BLaER1 (cell line): ENCODE results near the gene MUC6.
"Not testable (repeated sequence)": the region's sequence is repeated elsewhere in the genome, so short reads cannot be mapped to it uniquely, and the experiment has no call there.

Source experiments
- H3K27ac ChIP-seq: shearing (Covaris generic); formaldehyde crosslinking; 2 replicates; pipeline ENCODE4 v1.8.1; 2022
- H3K27me3 ChIP-seq: shearing (Covaris generic); formaldehyde crosslinking; 2 replicates; pipeline ENCODE4 v1.8.1; 2022
- H3K36me3 ChIP-seq: shearing (Covaris generic); formaldehyde crosslinking; 2 replicates; pipeline ENCODE4 v1.8.1; 2022
- H3K4me1 ChIP-seq: shearing (Covaris generic); formaldehyde crosslinking; 2 replicates; pipeline ENCODE4 v1.8.1; 2022
- H3K4me2 ChIP-seq: shearing (Covaris generic); formaldehyde crosslinking; 2 replicates; pipeline ENCODE4 v1.8.1; 2022
- H3K4me3 ChIP-seq: shearing (Covaris generic); formaldehyde crosslinking; 2 replicates; pipeline ENCODE4 v1.8.1; 2022
- H3K9ac ChIP-seq: shearing (Covaris generic); formaldehyde crosslinking; 2 replicates; pipeline ENCODE4 v1.8.1; 2022
- H3K9me3 ChIP-seq: shearing (Covaris generic); formaldehyde crosslinking; 2 replicates; pipeline ENCODE4 v1.8.1; 2022
- H4K20me1 ChIP-seq: shearing (Covaris generic); formaldehyde crosslinking; 2 replicates; pipeline ENCODE4 v1.8.1; 2022
- Cebpa-rat ChIP-seq: shearing (Covaris generic); IDR thresholded peaks from 2 replicates; pipeline ENCODE4 v1.8.1; 2022

Gene MUC6

DNA sequence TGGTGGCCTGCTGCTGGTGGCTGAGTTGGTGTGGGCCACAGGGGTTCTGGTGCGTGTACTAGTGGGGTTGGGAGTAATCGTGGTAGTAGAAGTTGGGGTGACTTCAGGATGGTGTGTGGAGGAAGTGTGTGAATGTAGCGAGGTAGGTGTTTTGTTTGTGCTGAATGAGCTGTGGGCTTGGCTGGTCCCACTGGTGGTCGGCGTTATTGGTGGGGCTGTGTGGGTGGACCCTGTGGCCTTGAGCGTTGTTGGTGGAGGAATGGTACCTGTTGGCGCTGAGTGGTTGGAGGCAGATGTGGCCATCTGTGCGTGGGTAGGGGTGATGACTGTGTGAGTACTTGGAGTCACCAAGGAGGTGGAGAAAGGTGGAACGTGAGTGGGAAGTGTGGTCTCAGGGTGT lies 18.4 kb downstream of the MUC6 start:
- Histone ChIP-seq H3K36me3 (peaks cover 15% of the 10 kb centered on the region; the same call in 1 of the 2 replicates), H3K27me3 (no peaks in the 10 kb centered on the region), H4K20me1 (peaks cover 44% of the 10 kb centered on the region), H3K9ac (no peak overlapping the region), H3K27ac (no peak overlapping the region), H3K9me3 (peaks cover 14% of the 10 kb centered on the region), H3K4me3 (no peak overlapping the region), H3K4me2 (no peak overlapping the region), H3K4me1 (peaks cover 76% of the 10 kb centered on the region)
- TF ChIP-seq Cebpa-rat, result no peak

DNA sequence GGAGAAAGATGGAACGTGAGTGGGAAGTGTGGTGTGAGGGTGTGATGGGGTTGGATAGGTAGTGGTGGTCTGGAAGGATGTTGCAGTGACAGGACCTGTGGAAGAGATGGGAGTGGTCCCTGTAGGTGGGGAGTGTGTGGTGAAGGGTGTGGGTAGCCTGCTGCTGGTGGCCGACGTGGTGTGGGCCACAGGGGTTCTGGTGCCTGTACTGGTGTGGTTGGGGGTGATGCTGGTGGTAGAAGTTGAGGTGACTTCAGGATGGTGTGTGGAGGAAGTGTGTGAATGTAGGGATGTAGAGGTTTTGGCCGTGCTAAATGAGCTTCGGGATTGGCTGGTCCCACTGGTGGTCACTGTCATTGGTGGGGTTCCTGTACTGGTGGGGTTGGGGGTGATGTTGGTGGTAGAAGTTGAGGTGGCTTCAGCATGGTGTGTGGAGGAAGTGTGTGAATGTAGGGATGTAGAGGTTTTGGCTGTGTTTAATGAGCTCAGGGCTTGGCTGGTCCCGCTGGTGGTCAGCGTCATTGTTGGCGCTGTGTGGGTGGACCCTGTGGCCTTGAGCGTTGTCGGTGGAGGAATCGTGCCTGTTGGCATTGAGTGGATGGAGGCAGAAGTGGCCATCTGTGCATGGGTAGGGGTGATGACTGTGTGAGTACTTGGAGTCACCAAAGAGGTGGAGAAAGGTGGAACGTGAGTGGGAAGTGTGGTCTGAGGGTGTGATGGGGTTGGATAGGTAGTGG lies 19.1 kb downstream of the MUC6 start:
- Histone ChIP-seq H3K4me3 (no peak overlapping the region), H3K9me3 (peaks cover 14% of the 10 kb centered on the region), H3K27ac (no peak overlapping the region), H3K4me1 (peaks cover 82% of the 10 kb centered on the region), H3K9ac (no peak overlapping the region), H4K20me1 (peaks cover 42% of the 10 kb centered on the region), H3K36me3 (peaks cover 15% of the 10 kb centered on the region; the same call in 1 of the 2 replicates), H3K4me2 (no peak overlapping the region), H3K27me3 (no peaks in the 10 kb centered on the region)
- TF ChIP-seq Cebpa-rat, result no peak

DNA sequence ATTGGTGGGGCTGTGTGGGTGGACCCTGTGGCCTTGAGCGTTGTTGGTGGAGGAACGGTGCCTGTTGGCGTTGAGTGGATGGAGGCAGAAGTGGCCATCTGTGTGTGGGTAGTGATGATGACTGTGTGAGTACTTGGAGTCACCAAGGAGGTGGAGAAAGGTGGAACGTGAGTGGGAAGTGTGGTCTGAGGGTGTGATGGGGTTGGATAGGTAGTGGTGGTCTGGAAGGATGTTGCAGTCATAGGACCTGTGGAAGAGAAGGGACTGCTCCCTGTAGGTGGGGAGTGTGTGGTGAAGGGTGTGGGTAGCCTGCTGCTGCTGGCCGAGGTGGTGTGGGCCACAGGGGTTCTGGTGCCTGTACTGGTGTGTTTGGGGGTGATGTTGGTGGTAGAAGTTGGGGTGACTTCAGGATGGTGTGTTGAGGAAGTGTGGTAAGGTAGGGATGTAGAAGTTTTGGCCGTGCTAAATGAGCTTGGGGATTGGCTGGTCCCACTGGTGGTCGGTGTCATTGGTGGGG lies 19.9 kb downstream of the MUC6 start:
- H3K27me3 ChIP-seq, H3K9ac ChIP-seq, H3K4me3 ChIP-seq, H3K27ac ChIP-seq: not testable (repeated sequence)
- H3K36me3 ChIP-seq, result peaks cover 15% of the 10 kb centered on the region; the same call in 1 of the 2 replicates
- peaks cover 40% of the 10 kb centered on the region for H4K20me1 ChIP-seq
- peaks cover 89% of the 10 kb centered on the region for H3K4me1 ChIP-seq
- peaks cover 14% of the 10 kb centered on the region for H3K9me3 ChIP-seq
- H3K4me2 ChIP-seq, result peak overlapping the region; percentile 96; the same call in 1 of the 2 replicates

DNA sequence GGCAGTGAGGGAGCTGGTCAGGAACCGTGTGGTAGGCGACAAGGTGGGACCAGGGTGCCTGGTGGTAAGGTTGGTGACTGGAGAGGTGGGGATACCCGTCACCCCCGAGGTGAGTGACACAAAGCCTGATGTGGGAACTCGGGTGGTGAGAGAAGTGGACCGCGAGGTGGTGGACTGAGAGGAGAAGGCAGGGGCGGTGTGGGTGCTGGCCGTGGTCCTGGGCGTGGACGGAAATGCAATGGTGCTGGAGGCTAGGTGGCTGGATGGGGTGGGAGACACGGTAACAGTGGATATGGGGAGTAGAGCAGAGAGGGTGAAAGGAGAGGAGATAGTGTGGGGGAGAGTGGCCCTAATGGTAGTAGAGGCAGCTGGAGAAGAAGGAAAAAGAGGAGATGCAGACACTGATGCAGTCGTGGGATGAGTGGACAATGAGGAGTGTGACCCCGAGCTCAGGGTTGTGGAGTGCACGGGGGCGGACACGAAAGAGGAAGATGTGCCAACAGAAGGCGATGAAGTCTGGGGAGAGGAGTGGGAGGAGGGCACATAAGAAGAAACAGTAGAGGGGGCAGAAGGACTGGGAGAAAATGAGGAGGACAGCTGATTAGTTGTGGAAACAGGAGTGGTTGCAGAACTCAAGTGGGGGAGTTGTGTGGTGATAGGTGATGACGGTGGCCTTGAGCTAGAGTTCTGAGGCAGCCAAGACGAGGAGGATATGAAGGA lies 20.5 kb downstream of the MUC6 start:
- Histone ChIP-seq H3K27ac (peak overlapping the region; percentile 95), H3K4me3 (no peak overlapping the region; the same call in 1 of the 2 replicates), H3K36me3 (peaks cover 22% of the 10 kb centered on the region; the same call in 1 of the 2 replicates), H3K4me1 (peaks cover 89% of the 10 kb centered on the region), H3K4me2 (peak overlapping the region; percentile 96), H4K20me1 (peaks cover 33% of the 10 kb centered on the region), H3K9ac (no peak overlapping the region), H3K9me3 (peaks cover 14% of the 10 kb centered on the region), H3K27me3 (no peaks in the 10 kb centered on the region)
- no peak for TF ChIP-seq Cebpa-rat

DNA sequence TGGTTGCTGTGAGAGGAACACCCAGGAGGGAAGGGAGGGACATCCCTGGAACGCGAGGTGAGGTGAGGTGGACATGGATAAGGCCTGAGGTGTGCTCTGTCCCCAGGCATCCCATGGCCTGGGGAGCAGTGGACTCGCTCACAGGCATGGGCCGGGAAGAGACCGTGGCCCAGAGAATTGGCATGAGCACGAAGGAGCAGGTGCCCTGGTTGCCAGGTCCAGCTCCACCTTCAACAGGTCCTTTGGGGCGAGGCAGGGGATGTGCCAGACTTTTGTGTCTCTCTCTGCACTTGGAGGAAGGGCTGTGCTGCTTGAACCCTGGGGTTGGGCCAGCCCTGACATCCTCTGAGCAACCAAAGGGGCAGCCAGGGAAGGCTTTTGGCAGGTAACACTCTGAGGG lies 21.5 kb downstream of the MUC6 start:
- H3K27me3 ChIP-seq, result no peaks in the 10 kb centered on the region
- H3K9ac ChIP-seq, result peak overlapping the region; percentile 71; the same call in 1 of the 2 replicates
- H3K27ac ChIP-seq, result peak overlapping the region; percentile 95
- H3K4me2 ChIP-seq, result peak overlapping the region; percentile 96
- peaks cover 14% of the 10 kb centered on the region for H3K9me3 ChIP-seq
- H3K4me1 ChIP-seq, result peaks cover 89% of the 10 kb centered on the region
- peaks cover 24% of the 10 kb centered on the region; the same call in 1 of the 2 replicates for H3K36me3 ChIP-seq
- H4K20me1 ChIP-seq, result peaks cover 24% of the 10 kb centered on the region
- peak overlapping the region; percentile 56; the same call in 1 of the 2 replicates for H3K4me3 ChIP-seq
- TF ChIP-seq Cebpa-rat, result no peak

DNA sequence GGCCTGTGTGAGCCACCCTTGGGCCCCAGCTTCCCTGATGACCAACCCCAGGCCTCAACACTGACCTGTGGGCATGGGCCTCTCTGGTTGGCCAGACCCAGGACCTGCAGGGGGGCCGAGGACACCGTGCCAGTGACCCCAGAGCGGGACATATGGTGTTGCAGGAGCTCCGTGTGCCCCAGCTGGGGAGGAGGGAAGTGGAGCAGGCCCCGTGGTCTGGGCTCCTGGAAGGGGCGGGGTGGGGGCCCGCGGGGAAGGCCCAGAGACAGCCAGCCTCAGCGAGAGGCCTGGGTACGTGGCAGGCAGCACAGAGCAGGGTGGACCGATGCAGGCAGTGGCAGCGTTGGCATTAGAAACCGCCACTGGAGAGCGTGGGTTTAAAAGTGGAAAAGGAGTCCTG lies 22.2 kb downstream of the MUC6 start:
- Histone ChIP-seq H3K4me1 (peaks cover 89% of the 10 kb centered on the region), H3K27me3 (no peaks in the 10 kb centered on the region), H3K4me2 (peak overlapping the region; percentile 96), H3K36me3 (peaks cover 24% of the 10 kb centered on the region; the same call in 1 of the 2 replicates), H3K9me3 (peaks cover 14% of the 10 kb centered on the region), H3K27ac (peak overlapping the region; percentile 95), H3K9ac (peak overlapping the region; percentile 71), H3K4me3 (peak overlapping the region; percentile 56), H4K20me1 (peaks cover 16% of the 10 kb centered on the region; the same call in 1 of the 2 replicates)
- TF ChIP-seq Cebpa-rat, result no peak

DNA sequence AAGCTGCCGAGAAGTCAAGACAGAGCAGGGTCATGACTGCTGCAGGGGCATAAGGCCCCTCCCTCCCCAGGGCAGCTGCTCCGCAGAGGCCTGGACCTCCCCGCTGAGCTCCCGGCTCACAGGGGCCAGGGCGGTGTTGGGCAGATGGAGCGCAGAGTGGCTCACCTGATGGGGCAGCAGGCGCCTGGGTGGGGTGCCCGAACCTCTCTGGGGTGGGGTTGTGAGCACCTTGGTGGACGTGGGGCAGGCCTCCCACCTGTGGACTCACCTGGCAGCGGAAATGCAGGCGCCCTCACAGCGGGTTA lies 22.9 kb downstream of the MUC6 start:
- peaks cover 24% of the 10 kb centered on the region; the same call in 1 of the 2 replicates for H3K36me3 ChIP-seq

DNA sequence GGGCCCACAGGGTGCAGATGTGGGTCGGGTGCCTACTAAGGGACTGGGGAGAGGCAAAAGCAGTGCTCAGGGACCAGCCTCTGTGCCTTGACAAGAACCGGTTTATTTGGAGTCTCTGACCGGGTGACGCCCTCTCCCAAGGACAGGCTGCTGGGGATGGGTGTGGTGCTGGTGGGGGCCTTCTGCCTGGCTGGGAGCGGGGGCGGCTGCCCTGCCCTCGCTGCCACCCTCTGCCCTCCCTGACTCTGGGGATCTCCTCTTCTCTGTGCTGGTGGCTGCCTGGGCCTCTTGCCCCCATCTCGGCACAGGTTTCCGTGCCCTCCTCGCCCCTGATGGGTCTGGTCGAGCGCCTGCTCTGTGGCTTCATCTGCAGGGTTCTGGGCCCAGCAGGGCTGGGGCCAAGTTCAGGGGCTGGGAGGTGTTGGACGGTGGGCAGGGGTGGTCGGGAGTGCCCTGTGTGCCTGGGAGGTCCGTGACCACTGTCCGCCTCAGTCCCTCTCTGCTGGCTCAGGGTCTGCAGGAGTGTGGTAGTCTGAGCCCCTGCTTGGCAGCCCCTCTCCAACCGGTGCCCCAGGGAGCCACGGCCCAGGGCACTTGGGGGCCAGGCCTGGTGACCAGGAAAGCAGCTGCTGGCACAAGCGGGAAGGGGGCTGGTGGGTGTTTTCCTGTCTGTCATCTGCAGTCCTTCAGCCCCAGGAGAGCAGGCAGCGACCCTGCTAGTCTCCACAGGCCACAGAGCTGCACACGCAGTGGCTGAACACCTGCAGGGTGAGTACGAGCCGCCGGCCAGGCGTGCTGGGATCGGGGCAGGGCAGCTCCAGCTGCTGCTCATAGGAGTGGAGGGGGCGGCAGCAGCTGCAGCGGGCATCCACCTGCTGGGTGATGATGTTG lies 23.5 kb downstream of the MUC6 start:
- H3K4me1 ChIP-seq, result peaks cover 90% of the 10 kb centered on the region
- no peak for TF ChIP-seq Cebpa-rat
- peaks cover 24% of the 10 kb centered on the region; the same call in 1 of the 2 replicates for H3K36me3 ChIP-seq
- peaks cover 3% of the 10 kb centered on the region; the same call in 1 of the 2 replicates for H4K20me1 ChIP-seq
- H3K4me3 ChIP-seq, result peak overlapping the region; percentile 56
- peak overlapping the region; percentile 96 for H3K4me2 ChIP-seq
- peak overlapping the region; percentile 80 for H3K9ac ChIP-seq
- peaks cover 14% of the 10 kb centered on the region for H3K9me3 ChIP-seq
- H3K27ac ChIP-seq, result peak overlapping the region; percentile 95
- H3K27me3 ChIP-seq, result no peaks in the 10 kb centered on the region

More for the DNA sequence above, 22.9 kb downstream of the MUC6 start:
- H3K4me1 ChIP-seq, result peaks cover 89% of the 10 kb centered on the region
- H3K27me3 ChIP-seq, result no peaks in the 10 kb centered on the region
- no peak for TF ChIP-seq Cebpa-rat
- peak overlapping the region; percentile 71 for H3K9ac ChIP-seq
- H3K9me3 ChIP-seq, result peaks cover 14% of the 10 kb centered on the region
- peaks cover 9% of the 10 kb centered on the region; the same call in 1 of the 2 replicates for H4K20me1 ChIP-seq
- H3K27ac ChIP-seq, result peak overlapping the region; percentile 95
- H3K4me3 ChIP-seq, result peak overlapping the region; percentile 56; the same call in 1 of the 2 replicates
- peak overlapping the region; percentile 96 for H3K4me2 ChIP-seq

DNA sequence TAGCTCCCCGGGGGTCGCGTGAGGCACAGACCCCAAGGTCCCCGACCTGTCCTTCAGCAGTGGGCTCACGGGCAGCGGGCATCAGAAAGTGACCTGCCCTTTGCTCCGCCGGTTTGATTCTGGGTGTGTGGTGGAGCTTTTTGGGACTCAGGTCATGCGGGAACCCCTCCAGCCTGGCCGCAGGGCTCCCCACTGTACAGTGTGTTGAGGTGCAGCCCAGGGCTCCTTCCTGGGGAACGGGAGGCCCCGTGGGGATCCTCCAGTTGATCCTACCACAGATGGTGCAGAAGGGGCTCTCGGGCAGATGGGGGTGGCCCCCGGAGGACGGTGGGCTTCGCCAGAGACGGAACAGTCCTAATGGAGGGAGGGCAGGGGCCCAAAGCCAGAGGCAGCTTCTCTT lies 24.2 kb downstream of the MUC6 start:
- Histone ChIP-seq H3K4me2 (peak overlapping the region; percentile 96), H3K36me3 (peaks cover 19% of the 10 kb centered on the region), H3K27ac (peak overlapping the region; percentile 95)

More for the DNA sequence above, 24.2 kb downstream of the MUC6 start:
- Histone ChIP-seq H3K4me1 (peaks cover 97% of the 10 kb centered on the region), H3K27me3 (no peaks in the 10 kb centered on the region), H3K9ac (peak overlapping the region; percentile 80), H3K4me3 (peak overlapping the region; percentile 56), H3K9me3 (peaks cover 10% of the 10 kb centered on the region), H4K20me1 (no peaks in the 10 kb centered on the region; the same call in 1 of the 2 replicates)
- TF ChIP-seq Cebpa-rat, result no peak
